Measurements from ENCODE around the gene WDPCP.
"Not testable (repeated sequence)": the region's sequence is repeated elsewhere in the genome, so short reads cannot be mapped to it uniquely, and the experiment has no call there.

Gene WDPCP

GRCh38 chr2:63578767-63579166 is 9.5 kb downstream of the WDPCP start:
- no peak for TF ChIP-seq CTCF (IDR thresholded peaks at IDR 0.05; ENCODE audit: insufficient read depth, missing control alignments)
- DNase-seq (ENCODE audit: insufficient read length, low spot score): no peak

GRCh38 chr2:63576546-63576945 is 11.7 kb downstream of the WDPCP start:
- FAIRE-seq (no peak), DNase-seq (ENCODE audit: insufficient read length, low spot score) (no peak)
- TF ChIP-seq CTCF (IDR thresholded peaks at IDR 0.05; ENCODE audit: insufficient read depth, missing control alignments): no peak

More at GRCh38 chr2:63578767-63579166, 9.5 kb downstream of the WDPCP start:
- FAIRE-seq: no peak

- not testable (repeated sequence) for DNase-seq (ENCODE audit: insufficient read length, low spot score); FAIRE-seq
Measured at GRCh38 chr2:63573726-63574345, 14.4 kb downstream of the WDPCP start.

GRCh38 chr2:63573026-63573425 is 15.3 kb downstream of the WDPCP start:
- DNase-seq (ENCODE audit: insufficient read length, low spot score); FAIRE-seq: not testable (repeated sequence)

- FAIRE-seq (no peak), DNase-seq (ENCODE audit: insufficient read length, low spot score) (no peak)
- TF ChIP-seq CTCF (IDR thresholded peaks at IDR 0.05; ENCODE audit: insufficient read depth, missing control alignments): no peak
Measured at GRCh38 chr2:63572001-63572400, 16.3 kb downstream of the WDPCP start.

GRCh38 chr2:63571291-63571690 is 17.0 kb downstream of the WDPCP start:
- no peak for FAIRE-seq
- DNase-seq (ENCODE audit: insufficient read length, low spot score): no peak
- no peak for TF ChIP-seq CTCF (IDR thresholded peaks at IDR 0.05; ENCODE audit: insufficient read depth, missing control alignments)

- FAIRE-seq (no peak), DNase-seq (ENCODE audit: insufficient read length, low spot score) (no peak)
- TF ChIP-seq CTCF (IDR thresholded peaks at IDR 0.05; ENCODE audit: insufficient read depth, missing control alignments): no peak
Measured at GRCh38 chr2:63569740-63570139, 18.5 kb downstream of the WDPCP start.

- FAIRE-seq (no peak), DNase-seq (ENCODE audit: insufficient read length, low spot score) (no peak)
- TF ChIP-seq CTCF (IDR thresholded peaks at IDR 0.05; ENCODE audit: insufficient read depth, missing control alignments): no peak
Measured at GRCh38 chr2:63562751-63563150, 25.5 kb downstream of the WDPCP start.

GRCh38 chr2:63558922-63559321 is 29.4 kb downstream of the WDPCP start:
- DNase-seq (ENCODE audit: insufficient read length, low spot score); FAIRE-seq: not testable (repeated sequence)

GRCh38 chr2:63557819-63558218 is 30.5 kb downstream of the WDPCP start:
- FAIRE-seq; DNase-seq (ENCODE audit: insufficient read length, low spot score): not testable (repeated sequence)

Data from D721Med (cell line).